HG02852 (cell line): ENCODE results near the gene ORC3.
"Not testable (repeated sequence)": the region's sequence is repeated elsewhere in the genome, so short reads cannot be mapped to it uniquely, and the experiment has no call there.

Experiments
- ATAC-seq: cut with Tn5 transposase; IDR thresholded peaks from one replicate; pipeline ENCODE4 v1.9.1; 2021; ENCODE audit warnings: mild to moderate bottlenecking, moderate library complexity; ENCODE audit not compliant: unreplicated experiment

The ORC3 gene

DNA sequence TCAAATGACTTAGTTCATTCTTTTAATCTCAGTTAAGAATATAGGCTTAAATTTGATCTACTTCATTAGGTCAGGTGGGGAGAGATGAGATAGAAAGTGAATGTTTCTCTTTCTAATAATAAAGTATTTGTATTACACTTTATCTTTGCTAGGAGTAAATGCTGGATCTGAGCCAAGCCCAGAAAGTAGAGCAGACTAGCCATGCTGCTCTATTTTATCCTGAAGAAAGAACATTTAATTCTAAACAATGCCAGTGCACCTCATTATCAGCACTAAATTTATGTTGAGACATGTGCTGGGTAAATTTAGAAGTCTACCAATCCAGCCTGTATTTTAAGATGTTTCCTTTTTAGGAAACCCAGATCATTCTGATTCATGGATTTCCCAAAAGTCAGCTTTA, 68.6 kb downstream of the ORC3 start:
- no peak for ATAC-seq

DNA sequence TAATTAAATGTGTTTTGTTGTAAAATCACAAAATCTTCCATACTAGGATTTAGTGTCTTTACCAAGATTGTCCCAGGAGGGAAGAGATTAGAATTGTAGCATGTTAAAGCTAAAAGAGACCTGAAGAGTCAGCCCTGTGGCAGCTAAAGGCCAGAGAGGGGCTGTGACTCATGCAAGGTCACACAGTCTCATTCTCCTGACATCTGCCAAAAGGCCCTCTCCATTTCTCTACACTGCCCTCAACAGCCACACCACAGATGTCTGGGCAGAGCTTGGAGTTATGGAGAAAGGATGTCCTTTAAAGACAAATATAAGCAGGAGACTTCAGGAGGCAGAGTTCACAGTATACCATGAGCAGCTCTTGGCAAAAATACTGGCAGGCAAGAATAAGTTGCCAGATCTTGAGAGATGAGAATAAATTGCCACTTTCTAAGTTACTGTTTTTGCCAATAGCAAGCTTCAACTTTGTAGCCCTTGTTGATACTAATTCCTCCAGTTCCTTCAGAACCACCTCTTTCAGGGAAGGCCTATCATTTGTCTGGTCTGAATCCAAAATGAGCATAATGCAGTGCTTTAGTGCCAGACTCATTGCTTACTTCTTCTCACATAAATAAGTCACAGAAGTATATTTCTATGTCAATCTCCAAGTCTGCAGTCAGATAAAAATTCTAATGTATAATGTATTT, 70.4 kb downstream of the ORC3 start:
- ATAC-seq: no peak

DNA sequence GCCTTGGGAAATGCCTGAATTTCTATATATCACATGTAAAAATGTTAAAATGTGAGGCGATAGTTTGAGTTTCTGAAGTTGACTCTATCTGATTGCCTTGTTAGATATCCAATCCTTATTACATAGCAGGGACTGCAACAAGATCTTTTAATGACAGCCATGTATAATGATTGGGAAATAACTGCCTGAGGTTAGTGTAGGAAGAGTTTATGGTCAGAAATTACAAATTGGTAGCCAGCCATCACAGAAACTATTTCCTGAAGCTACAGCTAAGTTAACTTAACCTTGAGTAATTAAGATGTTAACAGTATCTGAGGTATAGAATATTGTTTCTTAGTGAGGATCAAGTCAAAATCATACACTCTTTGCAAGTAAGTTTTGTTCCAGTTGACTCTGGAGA, 71.1 kb downstream of the ORC3 start:
- ATAC-seq: no peak

DNA sequence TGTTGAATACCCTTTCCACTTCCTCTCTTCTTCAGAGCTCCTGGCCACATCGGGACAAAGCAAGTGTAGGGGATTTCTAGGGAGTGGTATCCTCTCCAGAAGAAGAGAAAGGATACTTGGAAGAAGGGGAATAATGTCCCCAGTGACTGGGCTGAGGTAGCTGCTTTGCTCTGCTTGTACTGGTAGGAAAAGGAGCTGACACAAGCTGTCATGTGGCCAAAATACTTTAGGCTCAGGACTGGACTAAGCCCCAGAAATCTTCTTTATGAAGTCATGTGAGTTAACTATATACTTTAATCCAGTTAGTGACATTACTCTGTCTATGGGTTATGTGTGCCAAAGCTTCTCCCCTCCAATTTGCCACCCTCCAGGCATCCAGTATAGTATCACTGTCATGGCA, 71.6 kb downstream of the ORC3 start:
- no peak for ATAC-seq

DNA sequence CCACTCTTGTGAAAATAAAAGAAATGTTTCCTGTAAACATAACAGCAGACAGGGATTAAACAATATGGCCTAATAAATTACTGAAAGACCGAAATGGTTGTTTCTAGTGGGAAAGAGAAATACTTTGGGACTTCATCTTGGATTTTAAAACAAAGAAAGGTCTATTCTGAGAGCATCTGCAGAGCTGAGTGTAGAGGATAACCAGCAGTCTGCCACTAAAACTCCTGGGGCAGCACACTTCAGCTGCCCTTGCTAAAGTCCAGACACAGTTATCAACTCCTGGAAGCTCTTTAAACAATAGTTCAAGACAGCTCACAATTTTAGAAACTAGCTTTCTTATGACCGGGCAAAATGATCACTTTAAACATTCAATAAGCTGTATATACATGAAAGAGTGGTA, 73.5 kb downstream of the ORC3 start:
- ATAC-seq: no peak

DNA sequence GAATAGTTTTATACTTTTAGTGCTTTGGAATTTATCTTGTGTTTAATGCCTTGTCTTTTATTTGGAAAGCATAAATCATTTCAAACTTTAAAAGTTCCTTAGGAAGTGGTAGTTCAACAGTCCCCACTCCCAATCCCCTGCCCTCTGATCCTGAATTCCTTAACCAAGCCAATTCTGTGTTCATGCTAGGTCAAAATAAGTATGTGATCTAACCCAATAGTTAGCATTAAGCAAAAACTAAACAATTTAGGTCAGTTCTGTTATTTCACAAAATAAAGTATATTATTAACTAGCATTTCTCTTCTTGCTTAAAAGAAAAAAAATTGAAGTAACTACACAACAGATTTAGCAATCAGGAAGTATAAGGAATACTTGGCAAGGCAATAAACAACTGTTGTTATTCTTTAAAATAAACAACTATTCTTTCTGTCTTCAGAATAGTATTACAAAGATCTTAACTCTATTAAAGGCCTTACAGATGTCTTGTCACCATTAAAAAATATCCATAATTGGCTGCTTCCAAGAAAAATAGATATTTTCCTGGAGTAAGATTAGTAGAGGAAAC, 75.1 kb downstream of the ORC3 start:
- no peak for ATAC-seq

DNA sequence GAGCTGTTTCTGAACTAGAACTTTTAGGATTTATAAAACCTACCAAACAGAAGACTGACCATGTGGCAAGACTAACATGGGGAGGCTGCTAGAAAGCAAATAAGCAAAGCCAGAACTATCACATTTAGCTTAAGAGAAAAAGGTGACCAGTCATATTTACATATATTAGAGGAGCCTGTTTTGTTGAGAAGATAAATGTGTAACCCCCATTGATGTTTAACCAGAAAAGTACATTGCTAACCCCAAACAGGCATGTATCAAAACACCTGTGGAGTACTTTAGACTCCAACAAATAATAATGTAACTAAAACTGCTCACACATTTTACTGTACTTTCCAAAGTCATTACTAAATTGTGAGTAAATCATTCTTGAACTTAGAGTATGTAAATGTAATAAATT, 77.1 kb downstream of the ORC3 start:
- ATAC-seq: no peak

DNA sequence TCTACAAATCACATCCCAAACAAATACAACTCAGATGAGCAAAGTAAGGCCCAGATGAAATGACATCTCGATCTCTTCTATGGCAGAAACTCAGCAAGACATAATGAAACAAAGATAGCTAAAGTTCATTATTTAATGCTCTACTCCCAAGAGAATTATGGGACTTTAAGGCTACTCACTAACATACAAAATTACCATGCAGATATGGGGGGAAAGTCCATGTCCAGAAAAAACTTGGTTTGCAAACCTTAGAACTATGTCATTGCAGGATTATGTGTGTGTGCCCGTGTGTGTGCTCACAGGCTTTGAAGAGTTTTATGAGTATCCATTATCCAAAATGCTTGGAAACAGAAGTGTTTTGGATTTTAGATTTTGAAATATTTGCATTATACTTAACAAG, 78.1 kb downstream of the ORC3 start:
- ATAC-seq: no peak

DNA sequence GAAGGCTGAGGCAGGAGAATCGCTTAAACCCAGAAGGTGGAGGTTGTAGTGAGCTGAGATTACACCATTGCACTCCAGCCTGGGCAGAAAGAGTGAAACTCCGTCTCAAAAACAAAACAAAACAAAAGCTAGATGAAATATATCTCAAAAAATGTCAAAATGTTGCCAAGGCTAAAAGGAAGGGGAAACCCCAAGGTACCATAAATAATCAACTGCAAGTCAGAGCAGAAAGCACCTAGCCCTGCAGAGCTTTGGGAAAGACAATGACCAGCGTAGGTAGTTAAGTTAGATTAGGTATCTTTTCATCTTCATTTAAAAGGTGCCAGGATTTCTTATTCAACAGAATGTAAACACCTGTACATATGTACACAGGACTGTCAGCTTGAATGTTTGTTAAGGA, 79.1 kb downstream of the ORC3 start:
- ATAC-seq: no peak

DNA sequence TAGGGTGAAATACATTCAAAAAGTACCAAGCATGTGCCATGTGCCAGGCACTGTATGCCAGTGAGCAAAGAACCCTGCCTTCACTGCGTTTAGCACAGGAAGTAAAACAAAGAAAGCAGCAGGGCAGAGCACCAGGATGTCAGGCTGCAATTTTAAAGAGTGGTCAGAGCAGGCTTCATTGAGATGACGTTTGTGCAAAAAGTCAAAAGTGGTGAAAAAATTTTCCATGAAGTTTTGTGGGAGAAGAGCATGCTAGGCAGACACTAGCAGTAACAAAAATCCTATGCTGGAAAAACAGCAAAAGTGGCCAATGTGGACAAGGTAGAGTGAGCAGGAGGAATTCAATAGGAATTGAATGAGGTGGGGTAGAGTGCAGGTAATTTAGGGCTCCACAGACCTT, 80.8 kb downstream of the ORC3 start:
- ATAC-seq: no peak

DNA sequence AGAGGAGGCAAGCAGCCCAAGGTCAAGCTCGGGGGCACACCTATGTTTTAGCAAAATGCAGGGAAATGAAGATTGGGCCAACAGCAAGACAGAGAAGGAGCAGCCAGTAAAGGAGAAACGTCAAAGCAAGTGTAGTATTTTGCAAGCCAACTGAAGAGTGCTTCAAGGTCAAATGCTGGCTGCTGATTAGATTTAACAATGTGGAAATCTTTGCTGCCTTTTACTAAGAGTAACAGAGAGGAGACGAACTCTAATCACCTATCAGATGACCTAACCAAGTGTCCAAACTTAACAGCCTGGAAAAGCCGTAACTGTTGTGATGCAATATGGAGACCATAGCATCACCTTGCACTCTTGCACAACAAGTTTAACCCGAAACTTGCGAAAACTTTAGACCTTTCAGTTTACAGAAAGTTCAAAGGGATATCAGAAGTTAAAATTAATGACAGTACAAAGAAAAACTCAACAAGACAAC, 81.7 kb downstream of the ORC3 start:
- ATAC-seq: no peak

DNA sequence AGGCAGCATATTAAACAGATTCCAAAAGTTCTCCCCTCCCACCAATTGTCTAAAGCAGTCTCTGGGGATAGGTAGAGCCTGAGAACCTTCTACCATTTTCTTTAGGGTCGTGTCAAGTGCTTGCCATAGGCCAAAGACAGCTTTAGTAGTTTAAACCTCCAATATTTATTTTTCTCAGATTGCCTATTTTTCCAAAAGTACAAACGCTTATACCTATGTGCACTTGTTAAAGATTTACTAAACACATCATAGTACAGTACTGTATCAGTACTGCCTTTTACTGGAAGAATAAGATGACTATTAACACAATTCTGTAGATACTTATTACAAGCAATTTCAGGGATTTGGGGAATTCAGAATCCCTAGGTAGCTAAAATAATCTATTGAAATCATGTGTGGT, 82.7 kb downstream of the ORC3 start:
- no peak for ATAC-seq

DNA sequence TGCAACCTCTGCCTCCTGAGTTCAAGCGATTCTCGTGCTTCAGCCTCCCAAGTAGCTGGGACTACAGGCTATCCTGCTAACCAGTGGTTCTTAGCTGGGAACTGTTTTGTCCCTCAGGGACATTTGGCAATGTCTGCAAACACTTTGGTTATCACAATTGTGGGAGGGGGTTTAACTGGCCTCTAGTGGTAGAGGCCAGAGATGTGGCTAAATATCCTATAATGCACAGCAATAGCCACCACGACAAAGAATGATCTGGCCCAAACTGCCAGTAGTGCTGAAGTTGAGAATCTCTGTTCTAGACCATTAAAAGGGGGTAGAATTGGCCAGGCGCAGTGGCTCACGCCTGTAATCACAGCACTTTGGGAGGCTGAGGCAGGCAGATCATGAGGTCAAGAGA, 83.3 kb downstream of the ORC3 start:
- ATAC-seq: no peak

DNA sequence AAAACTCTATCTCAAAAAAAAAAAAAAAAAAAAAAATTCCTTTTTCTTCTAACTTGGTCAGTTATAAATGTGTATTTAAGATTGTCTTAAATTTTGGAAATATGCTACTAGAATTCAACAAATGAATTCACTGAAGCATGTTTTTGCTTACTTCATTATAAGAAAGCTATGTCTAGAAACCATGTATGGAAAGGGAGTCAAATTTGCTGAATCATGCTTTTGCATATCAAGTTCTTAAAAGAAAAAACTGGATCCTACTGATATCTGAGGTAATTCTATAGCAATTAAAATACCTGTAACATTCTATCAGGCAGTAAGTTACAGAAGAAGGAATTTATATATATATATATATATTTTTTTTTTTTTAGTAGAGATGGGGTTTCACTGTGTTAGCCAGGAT, 84.4 kb downstream of the ORC3 start:
- ATAC-seq: no peak

DNA sequence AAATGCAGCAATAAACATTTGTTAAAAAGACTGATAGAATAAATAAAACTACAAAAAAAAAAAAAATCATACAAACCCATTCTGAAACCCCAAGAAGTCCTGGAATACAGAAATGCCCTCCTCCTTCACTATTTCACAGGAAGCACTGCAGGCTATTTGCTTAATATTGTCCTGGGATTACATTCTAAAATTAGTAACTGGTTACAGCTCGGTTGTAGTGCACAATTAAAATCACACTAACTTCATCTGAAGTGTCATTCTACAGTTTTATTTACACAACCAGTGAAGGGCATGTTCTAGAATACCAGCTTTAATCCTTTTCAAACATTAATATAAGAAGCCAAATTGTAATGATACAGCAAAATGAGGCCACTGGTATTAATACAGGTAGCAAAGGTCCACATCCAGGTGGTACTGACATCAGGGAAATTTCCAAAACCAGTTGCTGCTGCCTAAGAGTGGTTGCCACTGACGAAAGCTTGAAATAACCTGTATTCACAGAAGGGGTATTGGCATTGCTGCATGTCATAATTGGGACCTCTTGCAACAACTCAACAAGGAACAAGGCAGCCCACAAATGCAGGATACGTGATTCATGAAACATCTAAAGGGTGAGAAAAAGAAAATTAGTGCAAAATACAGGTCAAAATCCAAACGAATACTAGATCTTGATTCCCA, 85.2 kb downstream of the ORC3 start:
- no peak for ATAC-seq

DNA sequence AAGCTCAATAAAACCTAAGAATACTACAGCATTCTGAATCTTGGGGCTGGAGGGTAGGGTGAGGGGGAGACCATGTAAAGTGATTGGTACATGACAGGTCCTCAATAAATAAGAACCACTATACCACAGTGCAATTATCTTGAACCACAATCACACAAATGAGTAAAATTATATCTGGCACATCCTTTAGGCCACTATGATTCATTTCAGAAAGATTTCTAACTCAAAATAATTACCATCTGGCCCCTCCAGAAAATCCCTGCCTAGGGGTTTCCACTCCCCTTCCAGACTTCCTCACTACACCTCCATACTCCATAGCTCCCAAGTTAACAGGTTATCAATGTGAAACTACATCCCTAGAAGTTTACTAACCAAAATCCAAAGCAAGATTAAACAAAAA, 92.4 kb downstream of the ORC3 start:
- ATAC-seq: peak; percentile 66

DNA sequence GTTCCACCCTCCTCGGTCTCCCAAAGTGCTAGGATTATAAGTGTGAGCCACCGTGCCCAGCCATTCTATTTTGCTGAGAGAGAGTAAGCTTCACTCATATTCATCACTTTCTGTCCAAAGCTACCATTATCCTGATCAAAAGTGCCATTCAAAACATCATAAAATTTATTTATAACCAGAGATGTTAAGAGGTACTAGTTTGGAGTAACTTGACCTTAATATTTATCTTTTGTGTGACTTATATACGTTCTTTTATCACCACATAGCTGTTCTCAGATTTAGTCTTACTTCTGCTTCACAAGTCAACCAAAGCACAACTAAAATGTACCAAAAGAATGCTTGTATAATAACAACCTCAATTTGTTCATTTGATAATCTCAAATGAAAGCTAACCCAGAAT, 94.0 kb downstream of the ORC3 start:
- ATAC-seq: no peak

DNA sequence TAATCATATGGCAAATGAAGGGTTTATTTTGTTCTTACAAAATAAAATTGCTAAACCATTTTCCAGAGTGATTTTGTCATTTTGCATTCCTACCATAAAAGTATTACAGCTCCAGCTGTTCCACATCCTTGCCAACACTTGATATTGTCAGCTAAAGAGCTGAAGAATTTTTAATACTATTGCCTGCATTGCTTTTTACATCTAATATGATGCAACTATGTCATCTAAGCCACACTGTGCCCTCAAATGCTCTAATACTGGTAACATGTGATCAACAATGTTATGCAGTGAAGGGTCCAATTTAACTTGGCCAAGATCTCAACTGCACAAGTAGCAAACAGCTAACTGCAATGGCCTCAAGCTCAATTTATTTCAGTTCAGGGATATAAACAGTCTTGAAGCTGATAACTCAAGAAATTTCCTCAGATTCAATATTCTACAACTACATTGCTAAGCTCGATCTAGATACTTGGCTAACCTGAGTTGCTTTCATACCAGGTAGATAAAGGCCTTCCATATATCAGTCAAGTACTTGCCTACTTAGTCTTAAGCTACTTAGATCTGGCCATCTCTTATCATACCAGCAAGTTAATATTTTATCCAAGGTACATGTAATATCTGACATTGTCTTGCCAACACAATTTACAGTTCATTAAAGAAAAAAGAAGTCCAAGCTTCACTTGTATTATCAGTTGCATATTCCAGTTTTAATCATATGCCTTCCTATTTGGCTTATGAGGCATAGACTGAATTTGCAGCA, 95.1 kb downstream of the ORC3 start:
- no peak for ATAC-seq

DNA sequence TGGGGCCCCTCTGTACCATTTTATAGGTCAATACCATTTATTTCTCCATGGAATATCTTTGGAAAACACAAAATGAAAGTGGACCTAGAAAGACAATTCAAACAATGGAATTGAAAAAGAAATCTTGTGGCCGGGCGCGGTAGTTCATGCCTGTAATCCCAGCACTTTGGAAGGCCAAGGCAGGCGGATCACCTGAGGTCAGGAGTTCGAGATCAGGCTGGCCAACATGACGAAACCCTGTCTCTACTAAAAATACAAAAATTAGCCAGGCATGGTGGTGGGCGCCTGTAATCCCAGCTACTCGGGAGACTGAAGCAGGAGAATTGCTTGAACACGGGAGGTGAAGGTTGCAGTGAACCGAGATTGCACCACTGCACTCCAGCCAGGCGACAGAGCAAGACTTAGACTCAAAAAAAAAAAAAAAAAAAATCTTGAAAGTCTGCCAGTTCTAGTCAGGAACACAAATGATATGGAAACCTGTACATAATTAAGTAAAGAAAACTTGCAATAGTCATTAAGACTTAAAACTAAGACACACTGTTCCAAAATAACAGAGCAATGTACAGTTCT, 96.8 kb downstream of the ORC3 start:
- ATAC-seq: not testable (repeated sequence)

DNA sequence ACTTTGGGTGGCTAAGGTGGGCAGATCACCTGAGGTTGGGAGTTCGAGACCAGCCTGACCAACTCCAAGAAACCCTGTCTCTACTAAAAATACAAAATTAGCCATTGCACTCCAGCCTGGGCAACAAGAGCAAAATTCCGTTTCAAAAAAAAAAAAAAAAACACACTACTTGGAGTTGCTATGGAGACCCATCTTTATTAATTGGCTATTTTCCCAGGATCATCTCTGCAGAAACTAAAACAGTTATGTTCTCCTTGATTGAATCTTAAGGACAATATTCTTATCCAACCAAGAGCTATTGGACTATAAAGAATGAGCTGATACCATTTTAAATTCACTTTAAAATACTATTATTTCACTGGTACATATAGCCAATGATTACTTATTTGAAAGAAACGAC, 97.4 kb downstream of the ORC3 start:
- ATAC-seq: no peak

DNA sequence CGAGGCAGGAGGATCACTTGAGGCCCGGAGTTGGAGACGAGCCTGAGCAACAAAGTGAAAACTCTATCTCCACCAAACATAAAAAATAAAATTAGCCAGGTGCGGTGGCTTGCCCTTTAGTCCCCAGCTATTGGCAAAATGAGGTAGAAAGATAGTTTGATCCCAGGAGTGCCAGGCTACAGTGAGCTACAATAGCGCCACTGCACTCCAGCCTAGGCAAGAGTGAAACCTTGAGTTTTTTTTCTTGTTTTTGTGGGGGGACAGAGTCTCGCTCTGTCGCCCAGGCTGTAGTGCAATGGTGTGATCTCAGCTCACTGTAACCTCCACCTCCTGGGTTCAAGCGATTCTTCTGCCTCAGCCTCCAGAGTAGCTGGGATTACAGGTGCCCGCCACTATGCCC, 98.0 kb downstream of the ORC3 start:
- ATAC-seq: not testable (repeated sequence)
